Calu3 (cell line): Measurements from ENCODE around the gene RPL35A. TPM values are rescaled to one million over a fixed set of nuclear protein-coding genes. Genes with fewer than 3 reads are reported as not detected.
"Not testable (repeated sequence)": the region's sequence is repeated elsewhere in the genome, so short reads cannot be mapped to it uniquely, and the experiment has no call there.

ENCODE experiments used
- BruUV-seq: library from RNA; stranded (reverse); fragments of 400-500 nt; replicated peaks from 2 replicates; lab custom pipeline; 2021; lab: Mats Ljungman, UMichigan
- CTCF ChIA-PET: fragments of 300-600 bp; sonication (Branson Sonifier 250); formaldehyde crosslinking; loops from one replicate; lab custom pipeline; 2022; ENCODE audit warnings: antibody characterized with exemption; lab: Charles Lee
- DNase-seq: peaks from one replicate; pipeline ENCODE4 v3.0.0; 2022
- H3K27ac Mint-ChIP-seq: one replicate; pipeline ENCODE4 v1.8.0; 2022; ENCODE audit warnings: mixed read lengths; ENCODE audit not compliant: unreplicated experiment
- H3K27me3 Mint-ChIP-seq: one replicate; pipeline ENCODE4 v1.8.0; 2022; ENCODE audit warnings: mixed read lengths; ENCODE audit not compliant: unreplicated experiment
- H3K36me3 Mint-ChIP-seq: one replicate; pipeline ENCODE4 v1.8.0; 2022; ENCODE audit warnings: mild to moderate bottlenecking, moderate library complexity, mixed read lengths; ENCODE audit not compliant: insufficient read depth, unreplicated experiment
- H3K4me1 Mint-ChIP-seq: one replicate; pipeline ENCODE4 v1.8.0; 2022; ENCODE audit warnings: mild to moderate bottlenecking, low read depth, mixed read lengths; ENCODE audit not compliant: unreplicated experiment
- H3K4me3 Mint-ChIP-seq: one replicate; pipeline ENCODE4 v1.8.0; 2022; ENCODE audit warnings: mild to moderate bottlenecking, low read depth, moderate library complexity, mixed read lengths; ENCODE audit not compliant: unreplicated experiment
- H3K9me3 Mint-ChIP-seq: one replicate; pipeline ENCODE4 v1.8.0; 2022; ENCODE audit warnings: low read depth, mixed read lengths; ENCODE audit not compliant: unreplicated experiment
- intact Hi-C: fragments of 100-400 bp; cut with micrococcal nuclease; formaldehyde crosslinking; loops from one replicate; pipeline ENCODE4 v1.10.0; 2022; ENCODE audit not compliant: unreplicated experiment
- total RNA-seq: library from RNA; stranded (reverse); gene quantifications from 2 replicates; pipeline ENCODE4 v1.2.3, GENCODE V29; 2022
- TF ChIP-seq, protein P1 (sequence below): fragments of 200-600 bp; IDR thresholded peaks from one replicate; pipeline ENCODE4 v1.8.0; 2022; ENCODE audit warnings: antibody characterized with exemption; ENCODE audit not compliant: unreplicated experiment

Gene RPL35A
- total RNA-seq, 1 experiment from 2014 or later = 711 TPM

- intact Hi-C loops = loop anchor here (1.0 kb wide), 2 partner anchors 36 to 173 kb away; no protein-coding TSS in a partner anchor
- TF ChIP-seq, protein P1, sequence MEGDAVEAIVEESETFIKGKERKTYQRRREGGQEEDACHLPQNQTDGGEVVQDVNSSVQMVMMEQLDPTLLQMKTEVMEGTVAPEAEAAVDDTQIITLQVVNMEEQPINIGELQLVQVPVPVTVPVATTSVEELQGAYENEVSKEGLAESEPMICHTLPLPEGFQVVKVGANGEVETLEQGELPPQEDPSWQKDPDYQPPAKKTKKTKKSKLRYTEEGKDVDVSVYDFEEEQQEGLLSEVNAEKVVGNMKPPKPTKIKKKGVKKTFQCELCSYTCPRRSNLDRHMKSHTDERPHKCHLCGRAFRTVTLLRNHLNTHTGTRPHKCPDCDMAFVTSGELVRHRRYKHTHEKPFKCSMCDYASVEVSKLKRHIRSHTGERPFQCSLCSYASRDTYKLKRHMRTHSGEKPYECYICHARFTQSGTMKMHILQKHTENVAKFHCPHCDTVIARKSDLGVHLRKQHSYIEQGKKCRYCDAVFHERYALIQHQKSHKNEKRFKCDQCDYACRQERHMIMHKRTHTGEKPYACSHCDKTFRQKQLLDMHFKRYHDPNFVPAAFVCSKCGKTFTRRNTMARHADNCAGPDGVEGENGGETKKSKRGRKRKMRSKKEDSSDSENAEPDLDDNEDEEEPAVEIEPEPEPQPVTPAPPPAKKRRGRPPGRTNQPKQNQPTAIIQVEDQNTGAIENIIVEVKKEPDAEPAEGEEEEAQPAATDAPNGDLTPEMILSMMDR = no peak
- BruUV-seq = no TSS peak
- H3K9me3 Mint-ChIP-seq = peaks cover 5% of the 10 kb centered on the region
- CTCF ChIA-PET = no interaction called here
- H3K27ac Mint-ChIP-seq = no peak overlapping the region
- no peak overlapping the region for H3K4me3 Mint-ChIP-seq
- no peaks in the 10 kb centered on the region for H3K4me1 Mint-ChIP-seq
- DNase-seq = no peak
- no peaks in the 10 kb centered on the region for H3K36me3 Mint-ChIP-seq
- H3K27me3 Mint-ChIP-seq = no peaks in the 10 kb centered on the region
Measured at GRCh38 chr3:197906850-197907187, 43.2 kb upstream of the RPL35A start.

- Mint-ChIP-seq H3K27me3 (no peaks in the 10 kb centered on the region), H3K4me3 (no peak overlapping the region), H3K27ac (no peak overlapping the region), H3K9me3 (peaks cover 3% of the 10 kb centered on the region), H3K4me1 (no peaks in the 10 kb centered on the region), H3K36me3 (no peaks in the 10 kb centered on the region)
- TF ChIP-seq, protein P1 = no peak
- no TSS peak for BruUV-seq
- CTCF ChIA-PET = no interaction called here
- intact Hi-C loops = no loop called here
- DNase-seq = no peak
Measured at GRCh38 chr3:197907196-197907595, 42.8 kb upstream of the RPL35A start.

GRCh38 chr3:197908550-197908949 lies 41.4 kb upstream of the RPL35A start:
- CTCF ChIA-PET, H3K4me1 Mint-ChIP-seq, BruUV-seq, H3K27ac Mint-ChIP-seq, intact Hi-C loops, H3K9me3 Mint-ChIP-seq, DNase-seq, H3K4me3 Mint-ChIP-seq, H3K36me3 Mint-ChIP-seq, H3K27me3 Mint-ChIP-seq: not testable (repeated sequence)

DNA sequence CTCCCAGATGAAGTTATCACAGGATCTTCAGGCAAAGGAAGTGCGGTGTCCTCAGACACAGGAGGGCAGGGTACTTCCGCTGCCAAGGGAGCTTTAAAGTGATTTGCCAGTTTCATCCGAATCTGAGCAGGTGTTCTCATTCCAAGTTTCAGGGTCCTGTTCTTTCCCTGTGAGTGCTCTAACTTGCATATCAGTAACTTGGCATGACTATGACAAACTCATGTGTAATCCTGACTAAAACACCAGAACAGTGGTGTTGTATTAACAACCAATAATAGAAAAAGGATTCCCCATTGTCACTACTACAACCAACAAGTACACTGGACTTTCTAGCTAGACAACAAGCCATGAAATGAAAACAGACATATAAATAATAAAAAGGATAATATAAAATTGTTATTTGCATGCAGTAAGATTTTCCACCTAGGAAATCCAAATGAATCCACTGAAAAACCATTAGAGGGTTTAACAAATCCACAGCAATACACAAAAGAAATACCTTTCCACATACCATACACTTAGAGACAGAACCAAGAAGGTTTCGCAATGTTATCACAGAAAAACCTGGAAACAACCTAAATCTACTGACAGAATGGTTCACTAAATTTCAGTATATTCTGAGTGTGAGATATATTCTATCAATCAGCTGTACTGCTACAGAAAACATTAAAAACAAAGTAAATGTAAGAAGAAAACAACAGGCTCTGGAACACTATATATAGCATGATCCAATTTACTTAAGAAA lies 40.9 kb upstream of the RPL35A start:
- no peaks in the 10 kb centered on the region for H3K27me3 Mint-ChIP-seq
- no peak overlapping the region for H3K27ac Mint-ChIP-seq
- no TSS peak for BruUV-seq
- H3K9me3 Mint-ChIP-seq = no peaks in the 10 kb centered on the region
- H3K36me3 Mint-ChIP-seq = no peaks in the 10 kb centered on the region
- CTCF ChIA-PET = no interaction called here
- intact Hi-C loops = no loop called here
- TF ChIP-seq, protein P1 = no peak
- no peaks in the 10 kb centered on the region for H3K4me1 Mint-ChIP-seq
- no peak overlapping the region for H3K4me3 Mint-ChIP-seq
- no peak for DNase-seq
